HG03565 (cell line): ENCODE results near the gene GAGE13.
"Not testable (repeated sequence)": the region's sequence is repeated elsewhere in the genome, so short reads cannot be mapped to it uniquely, and the experiment has no call there.

ENCODE experiments used
- ATAC-seq: cut with Tn5 transposase; IDR thresholded peaks from one replicate; pipeline ENCODE4 v1.9.1; 2021; ENCODE audit warnings: mild to moderate bottlenecking, moderate library complexity; ENCODE audit not compliant: unreplicated experiment

GAGE13 gene

DNA sequence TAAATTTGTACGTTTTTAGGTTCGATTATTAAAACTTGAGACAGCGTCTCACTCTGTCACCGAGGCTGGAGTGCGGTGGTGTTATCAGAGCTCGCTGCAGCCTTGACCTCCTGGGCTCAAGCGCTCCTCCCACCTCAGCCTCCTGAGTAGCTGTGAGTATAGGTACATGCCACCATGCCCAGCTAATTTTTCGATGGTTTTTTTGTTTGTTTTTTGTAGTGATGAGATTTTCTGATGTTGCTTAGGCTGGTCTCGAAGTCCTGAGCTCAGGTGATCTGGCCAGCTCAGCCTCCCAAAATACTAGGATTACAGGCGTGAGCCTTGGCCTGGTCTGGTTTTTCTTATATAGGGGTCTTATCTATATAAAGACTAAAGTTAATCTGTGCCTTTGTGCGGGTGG, 961 bp upstream of the GAGE13 start:
- not testable (repeated sequence) for ATAC-seq

DNA sequence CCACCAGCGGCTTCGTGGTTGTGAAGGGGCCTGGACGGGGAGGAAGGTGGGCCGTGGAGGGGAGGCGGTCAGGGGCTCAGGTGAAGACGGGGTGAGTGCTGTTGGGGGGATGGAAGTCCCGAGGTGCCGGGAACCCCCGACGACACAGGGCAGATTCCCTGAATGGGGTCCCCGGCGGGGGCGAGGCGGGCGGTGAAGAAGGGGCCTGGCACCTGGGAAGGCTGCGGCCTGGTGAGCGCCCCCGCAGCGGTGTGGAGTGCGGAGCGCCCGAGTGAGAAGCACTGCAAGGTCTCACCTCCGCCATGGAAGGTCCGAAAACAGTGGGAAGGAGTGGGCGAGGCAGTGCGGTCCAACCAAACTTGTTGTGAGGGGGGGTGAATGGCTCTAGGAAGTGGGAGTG, 459 bp downstream of the GAGE13 start:
- ATAC-seq, result not testable (repeated sequence)

DNA sequence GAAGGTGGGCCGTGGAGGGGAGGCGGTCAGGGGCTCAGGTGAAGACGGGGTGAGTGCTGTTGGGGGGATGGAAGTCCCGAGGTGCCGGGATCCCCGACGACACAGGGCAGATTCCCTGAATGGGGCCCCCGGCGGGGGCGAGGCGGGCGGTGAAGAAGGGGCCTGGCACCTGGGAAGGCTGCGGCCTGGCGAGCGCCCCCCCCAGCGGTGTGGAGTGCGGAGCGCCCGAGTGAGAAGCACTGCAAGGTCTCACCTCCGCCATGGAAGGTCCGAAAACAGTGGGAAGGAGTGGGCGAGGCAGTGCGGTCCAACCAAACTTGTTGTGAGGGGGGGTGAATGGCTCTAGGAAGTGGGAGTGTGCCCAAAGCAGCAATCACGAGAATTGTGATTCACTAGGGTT, 10.1 kb downstream of the GAGE13 start:
- ATAC-seq, result not testable (repeated sequence)

- not testable (repeated sequence) for ATAC-seq
Measured at GRCh38 chrX:49344496-49345175, 13.3 kb downstream of the GAGE13 start.

DNA sequence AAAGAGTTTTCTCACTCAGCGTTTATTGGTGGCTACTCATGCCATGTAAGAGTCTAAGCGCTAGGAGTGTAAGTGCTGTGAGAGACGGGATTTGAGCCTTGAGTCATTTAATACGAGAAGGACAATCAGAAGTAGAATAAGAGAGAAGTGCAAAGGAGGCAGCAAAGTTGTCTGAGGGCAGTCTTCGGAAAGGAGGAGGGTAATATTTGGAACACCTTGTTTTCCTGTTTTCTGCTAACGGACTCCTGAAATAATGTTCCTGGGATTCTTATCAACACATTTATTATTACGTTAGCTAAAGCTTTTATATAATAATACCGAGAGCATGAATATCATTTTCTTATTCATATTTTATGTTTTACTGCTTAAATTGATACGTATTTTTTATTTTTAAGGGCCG, 14.0 kb downstream of the GAGE13 start:
- ATAC-seq, result not testable (repeated sequence)

DNA sequence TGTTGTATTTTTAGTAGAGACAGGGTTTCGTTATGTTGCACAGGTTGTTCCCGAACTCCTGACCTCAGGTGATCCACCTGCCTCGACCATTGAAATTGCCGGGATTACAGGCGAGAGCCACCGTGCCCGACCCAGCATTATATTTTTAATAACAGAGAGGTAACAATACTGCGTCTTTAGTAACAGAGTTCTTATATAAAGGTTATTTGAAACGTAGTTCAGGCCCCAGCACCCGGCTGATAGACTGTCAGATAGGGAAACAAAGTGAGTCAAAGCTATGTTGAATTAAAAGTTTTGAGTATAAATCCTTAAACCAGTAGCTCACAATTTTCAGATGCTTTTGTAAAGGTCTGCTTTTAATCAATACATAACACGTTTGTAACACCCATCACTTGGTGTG, 14.8 kb downstream of the GAGE13 start:
- not testable (repeated sequence) for ATAC-seq
